Neural crest cell (in vitro differentiated cells): Measurements from ENCODE around the gene GRM3. TPM values are rescaled to one million over a fixed set of nuclear protein-coding genes. Genes with fewer than 3 reads are reported as not detected.

ENCODE experiments used
- DNase-seq: peaks from one replicate; pipeline ENCODE4 v3.0.0; 2021; ENCODE audit warnings: low read depth, mixed read lengths, low spot score
- H3K27ac Mint-ChIP-seq: one replicate; pipeline ENCODE4 v1.8.0; 2021; ENCODE audit warnings: mild to moderate bottlenecking, mixed read lengths; ENCODE audit not compliant: unreplicated experiment
- H3K27me3 Mint-ChIP-seq: 2 replicates; pipeline ENCODE4 v1.8.0; 2021; ENCODE audit warnings: low read depth, mild to moderate bottlenecking, mixed read lengths
- H3K36me3 Mint-ChIP-seq: 2 replicates; pipeline ENCODE4 v1.8.0; 2021; ENCODE audit warnings: low read depth, mild to moderate bottlenecking, mixed read lengths
- H3K4me1 Mint-ChIP-seq: 2 replicates; pipeline ENCODE4 v1.8.0; 2021; ENCODE audit warnings: mixed read lengths
- H3K4me3 Mint-ChIP-seq: one replicate; pipeline ENCODE4 v1.8.0; 2021; ENCODE audit warnings: mild to moderate bottlenecking, mixed read lengths
- H3K9me3 Mint-ChIP-seq: 2 replicates; pipeline ENCODE4 v1.8.0; 2021; ENCODE audit warnings: mixed read lengths
- total RNA-seq: library from RNA; stranded (reverse); gene quantifications from 2 replicates; pipeline ENCODE4 v1.2.1, GENCODE V29; 2021
- TF ChIP-seq, protein P1 (sequence below): fragments of 200-600 bp; sonication (generic); conservative IDR thresholded peaks from 2 replicates; pipeline ENCODE4 v1.5.0; 2021; ENCODE audit warnings: antibody characterized with exemption, mild to moderate bottlenecking

GRM3 gene
- total RNA-seq, 1 donor from 2014 or later: 2.9 TPM

DNA sequence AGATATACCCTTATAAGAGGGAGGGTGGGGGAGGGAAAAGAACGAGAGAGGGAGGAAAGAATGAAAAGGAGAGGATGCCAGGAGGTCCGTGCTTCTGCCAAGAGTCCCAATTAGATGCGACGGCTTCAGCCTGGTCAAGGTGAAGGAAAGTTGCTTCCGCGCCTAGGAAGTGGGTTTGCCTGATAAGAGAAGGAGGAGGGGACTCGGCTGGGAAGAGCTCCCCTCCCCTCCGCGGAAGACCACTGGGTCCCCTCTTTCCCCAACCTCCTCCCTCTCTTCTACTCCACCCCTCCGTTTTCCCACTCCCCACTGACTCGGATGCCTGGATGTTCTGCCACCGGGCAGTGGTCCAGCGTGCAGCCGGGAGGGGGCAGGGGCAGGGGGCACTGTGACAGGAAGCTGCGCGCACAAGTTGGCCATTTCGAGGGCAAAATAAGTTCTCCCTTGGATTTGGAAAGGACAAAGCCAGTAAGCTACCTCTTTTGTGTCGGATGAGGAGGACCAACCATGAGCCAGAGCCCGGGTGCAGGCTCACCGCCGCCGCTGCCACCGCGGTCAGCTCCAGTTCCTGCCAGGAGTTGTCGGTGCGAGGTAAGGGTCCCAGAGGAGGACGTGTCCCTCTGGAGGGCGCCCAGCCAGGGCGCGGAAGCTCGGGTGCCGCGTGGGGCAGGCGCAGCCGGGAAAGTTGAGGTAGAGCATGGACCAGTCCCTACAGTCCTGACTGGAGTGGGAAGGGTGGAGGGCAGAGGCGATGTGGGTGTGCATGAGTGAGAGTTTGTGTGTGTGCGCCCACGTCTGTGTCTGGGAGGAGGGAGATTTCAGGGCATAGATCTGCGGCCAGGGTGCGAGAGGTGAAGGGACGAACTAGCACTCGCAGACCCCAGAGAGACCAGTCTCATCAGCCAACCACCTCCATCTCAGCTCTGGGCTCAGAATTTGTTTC lies 844 bp downstream of the GRM3 start:
- DNase-seq: peak; percentile 25
- Mint-ChIP-seq H3K27me3 (peaks cover 48% of the 10 kb centered on the region), H3K27ac (no peak overlapping the region), H3K36me3 (no peaks in the 10 kb centered on the region), H3K4me3 (peak overlapping the region; percentile 95), H3K9me3 (no peaks in the 10 kb centered on the region), H3K4me1 (peaks cover 14% of the 10 kb centered on the region)
- TF ChIP-seq, protein P1, sequence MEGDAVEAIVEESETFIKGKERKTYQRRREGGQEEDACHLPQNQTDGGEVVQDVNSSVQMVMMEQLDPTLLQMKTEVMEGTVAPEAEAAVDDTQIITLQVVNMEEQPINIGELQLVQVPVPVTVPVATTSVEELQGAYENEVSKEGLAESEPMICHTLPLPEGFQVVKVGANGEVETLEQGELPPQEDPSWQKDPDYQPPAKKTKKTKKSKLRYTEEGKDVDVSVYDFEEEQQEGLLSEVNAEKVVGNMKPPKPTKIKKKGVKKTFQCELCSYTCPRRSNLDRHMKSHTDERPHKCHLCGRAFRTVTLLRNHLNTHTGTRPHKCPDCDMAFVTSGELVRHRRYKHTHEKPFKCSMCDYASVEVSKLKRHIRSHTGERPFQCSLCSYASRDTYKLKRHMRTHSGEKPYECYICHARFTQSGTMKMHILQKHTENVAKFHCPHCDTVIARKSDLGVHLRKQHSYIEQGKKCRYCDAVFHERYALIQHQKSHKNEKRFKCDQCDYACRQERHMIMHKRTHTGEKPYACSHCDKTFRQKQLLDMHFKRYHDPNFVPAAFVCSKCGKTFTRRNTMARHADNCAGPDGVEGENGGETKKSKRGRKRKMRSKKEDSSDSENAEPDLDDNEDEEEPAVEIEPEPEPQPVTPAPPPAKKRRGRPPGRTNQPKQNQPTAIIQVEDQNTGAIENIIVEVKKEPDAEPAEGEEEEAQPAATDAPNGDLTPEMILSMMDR: no peak

DNA sequence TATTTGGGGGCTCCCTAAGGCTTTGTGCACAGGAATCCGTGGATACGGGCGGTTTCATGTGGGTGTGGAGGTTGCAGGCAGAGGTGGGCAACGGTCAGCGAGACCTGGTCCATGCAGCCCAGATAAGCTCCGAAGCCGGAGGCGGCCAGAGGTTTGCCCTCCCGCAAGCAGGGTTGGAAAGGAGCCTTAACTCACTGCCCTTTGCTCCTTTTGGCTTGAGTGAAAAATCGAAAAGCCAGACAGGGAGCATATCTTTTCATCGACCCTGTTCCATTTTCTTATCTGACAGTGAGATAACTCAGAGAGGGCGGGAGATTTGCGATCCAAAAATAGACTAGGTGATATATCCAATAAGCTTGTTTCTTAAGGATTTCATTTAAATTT lies 1.5 kb downstream of the GRM3 start:
- TF ChIP-seq, protein P1: no peak
- Mint-ChIP-seq H3K4me3 (peak overlapping the region; percentile 95), H3K27me3 (peaks cover 46% of the 10 kb centered on the region), H3K9me3 (no peaks in the 10 kb centered on the region), H3K4me1 (peaks cover 14% of the 10 kb centered on the region), H3K27ac (no peak overlapping the region), H3K36me3 (no peaks in the 10 kb centered on the region)
- no peak for DNase-seq

- Mint-ChIP-seq H3K4me3 (peak overlapping the region; percentile 95), H3K4me1 (peaks cover 16% of the 10 kb centered on the region), H3K9me3 (no peaks in the 10 kb centered on the region)
These were observed 2.1 kb downstream of the GRM3 start for GRCh38 chr7:86645676-86646276.

DNA sequence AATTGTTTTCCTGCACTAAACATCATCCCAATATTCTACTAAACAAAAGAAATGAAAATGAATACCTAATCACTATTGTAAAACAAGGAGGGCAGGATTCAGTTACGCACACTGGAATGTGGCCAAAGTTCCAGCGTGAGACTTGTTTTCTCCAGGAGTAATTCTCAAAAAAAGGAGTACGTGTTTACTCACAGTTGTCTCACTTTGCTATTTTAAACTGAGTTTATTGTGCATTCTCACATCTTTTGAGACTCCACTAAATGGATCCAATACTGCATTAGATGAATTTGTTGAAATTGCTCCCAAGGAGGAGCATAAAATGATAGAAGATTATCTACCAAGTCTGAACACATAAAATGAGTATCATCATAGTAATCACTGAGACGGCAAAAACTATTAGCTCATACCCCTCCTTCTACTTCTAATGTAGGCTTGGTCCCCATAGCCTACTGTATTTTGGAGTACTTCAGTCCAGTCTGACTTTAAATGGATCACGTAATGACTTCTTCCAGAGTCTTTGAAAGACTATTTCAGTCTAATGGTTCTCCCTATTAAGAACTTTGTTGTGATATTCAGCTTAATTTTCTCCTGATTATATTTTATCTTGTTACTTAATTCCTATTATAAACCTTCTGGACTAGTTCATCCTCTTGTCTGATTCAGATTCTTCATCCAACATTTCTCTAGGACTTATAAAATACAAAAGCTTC lies 3.8 kb downstream of the GRM3 start:
- H3K4me3 Mint-ChIP-seq: peak overlapping the region; percentile 45
- no peak for DNase-seq
- no peaks in the 10 kb centered on the region for H3K9me3 Mint-ChIP-seq
- TF ChIP-seq, protein P1: no peak
- peaks cover 34% of the 10 kb centered on the region for H3K27me3 Mint-ChIP-seq
- H3K4me1 Mint-ChIP-seq: peaks cover 19% of the 10 kb centered on the region
- H3K36me3 Mint-ChIP-seq: no peaks in the 10 kb centered on the region
- no peak overlapping the region for H3K27ac Mint-ChIP-seq

More at GRCh38 chr7:86645676-86646276, 2.1 kb downstream of the GRM3 start:
- Mint-ChIP-seq H3K27ac (no peak overlapping the region), H3K27me3 (peaks cover 46% of the 10 kb centered on the region), H3K36me3 (no peaks in the 10 kb centered on the region)
- TF ChIP-seq, protein P1: no peak
- DNase-seq: no peak

GRCh38 chr7:86648169-86648568 lies 4.5 kb downstream of the GRM3 start:
- DNase-seq: no peak
- Mint-ChIP-seq H3K4me3 (no peak overlapping the region), H3K4me1 (peaks cover 19% of the 10 kb centered on the region), H3K36me3 (no peaks in the 10 kb centered on the region), H3K27me3 (peaks cover 32% of the 10 kb centered on the region), H3K27ac (no peak overlapping the region), H3K9me3 (no peaks in the 10 kb centered on the region)
- TF ChIP-seq, protein P1: no peak
